Inflammatory macrophage treated with lipopolysaccharide for 1 hour (primary cell): ENCODE data around the gene AGAP1.

Experiments used
- DNase-seq, 2 donors: peaks; one replicate each; pipeline ENCODE4 v3.0.0-alpha.2; 2020 to 2022

Gene AGAP1

DNA sequence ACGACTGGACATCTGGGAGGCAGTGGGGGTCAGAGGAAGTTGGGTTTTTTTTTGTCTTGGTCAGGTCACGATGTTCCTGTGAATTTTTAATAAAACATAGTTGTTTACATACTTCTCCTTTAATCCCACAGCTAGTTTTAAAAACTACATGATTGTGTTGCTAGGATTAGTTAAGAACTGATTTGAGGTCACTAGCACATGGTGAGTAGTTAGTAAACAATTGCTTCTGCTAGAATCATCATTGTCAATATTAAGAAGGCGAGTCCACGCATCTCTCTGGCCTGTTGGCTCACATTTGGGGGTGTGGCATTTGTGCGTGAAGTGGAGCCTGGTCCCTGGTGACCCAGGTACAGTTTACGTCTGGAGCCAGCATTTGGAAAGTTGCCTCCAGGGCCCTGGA is 59.4 kb downstream of the AGAP1 start:
- no peak for DNase-seq

DNA sequence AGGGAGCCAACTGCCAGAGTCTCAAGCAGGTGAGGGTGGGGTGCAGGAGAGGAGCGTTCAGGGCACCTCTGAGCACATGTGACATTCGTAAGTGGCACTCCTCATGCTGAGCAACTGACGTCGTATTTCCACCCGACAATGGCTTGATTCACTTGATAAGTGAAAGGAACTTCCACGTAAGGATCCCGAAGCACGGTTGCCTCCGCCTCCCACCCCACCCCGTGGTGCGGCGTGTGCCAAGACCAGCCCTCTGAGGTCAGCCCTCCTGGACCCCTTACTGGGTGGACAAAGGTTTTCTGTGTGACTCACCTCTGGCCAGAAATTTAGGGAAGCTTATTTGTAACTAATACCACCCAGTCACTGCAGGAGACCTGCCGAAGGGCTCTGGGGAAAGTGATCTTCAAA is 59.9 kb downstream of the AGAP1 start:
- no peak for DNase-seq

DNA sequence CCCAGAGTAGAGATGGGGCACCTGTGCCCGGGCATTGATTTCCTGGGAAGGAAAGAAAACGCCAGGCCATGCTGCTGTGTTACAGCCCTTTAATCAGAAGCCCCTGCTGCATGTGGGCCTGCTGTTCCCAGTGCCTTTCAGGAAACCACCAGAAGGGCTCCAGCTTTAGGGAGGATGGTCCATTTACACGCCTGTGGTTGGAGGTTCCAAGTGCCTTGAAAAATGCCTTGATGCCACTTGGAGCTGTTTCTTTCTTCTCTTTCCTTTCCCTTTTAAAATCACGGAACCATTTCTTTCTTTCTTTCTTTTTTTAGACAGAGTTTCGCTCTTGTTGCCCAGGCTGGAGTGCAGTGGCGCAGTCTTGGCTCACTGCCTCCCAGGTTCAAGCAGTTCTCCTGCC is 60.5 kb downstream of the AGAP1 start:
- DNase-seq = no peak

DNA sequence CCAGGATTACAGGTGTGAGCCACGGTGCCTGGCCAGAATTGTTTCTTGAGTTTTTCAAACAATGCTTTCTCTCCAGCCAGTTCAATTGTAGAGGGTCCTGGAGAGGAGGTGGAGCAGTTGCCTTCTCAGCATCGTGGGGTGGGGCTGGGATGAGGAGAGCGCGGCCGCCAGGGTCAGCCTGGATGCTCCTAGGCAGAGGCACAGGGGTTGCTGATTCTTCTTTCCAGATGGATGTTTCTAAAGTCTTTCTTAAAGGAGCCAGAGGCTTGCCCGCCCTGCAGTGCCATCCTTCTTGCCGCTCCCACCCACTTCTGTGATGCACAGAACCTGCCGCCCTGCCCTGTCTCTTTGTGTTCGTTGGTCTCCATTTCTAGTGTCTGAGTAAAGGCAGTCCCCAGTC is 61.1 kb downstream of the AGAP1 start:
- no peak for DNase-seq

DNA sequence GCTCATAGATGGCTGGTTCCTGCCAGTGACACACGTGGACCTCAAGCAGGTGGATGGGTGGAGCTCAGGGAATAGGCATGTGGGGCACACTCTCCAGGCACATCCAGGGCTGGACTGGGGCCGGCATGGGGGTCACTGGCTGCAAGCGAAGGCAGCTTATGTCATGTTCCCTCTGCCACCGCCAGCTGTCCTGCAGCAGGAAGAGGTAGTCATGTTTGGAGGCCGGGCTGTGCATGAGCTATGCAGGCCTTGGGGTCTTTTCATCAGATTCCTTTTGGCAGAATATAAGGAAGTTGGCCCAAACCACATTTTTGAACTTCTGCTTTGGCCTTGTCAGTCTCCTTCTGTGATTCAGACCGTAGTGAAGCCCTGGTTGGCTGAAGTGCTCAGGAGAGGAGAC is 61.5 kb downstream of the AGAP1 start:
- DNase-seq = peak in 1 of 2 donors; percentile 1

DNA sequence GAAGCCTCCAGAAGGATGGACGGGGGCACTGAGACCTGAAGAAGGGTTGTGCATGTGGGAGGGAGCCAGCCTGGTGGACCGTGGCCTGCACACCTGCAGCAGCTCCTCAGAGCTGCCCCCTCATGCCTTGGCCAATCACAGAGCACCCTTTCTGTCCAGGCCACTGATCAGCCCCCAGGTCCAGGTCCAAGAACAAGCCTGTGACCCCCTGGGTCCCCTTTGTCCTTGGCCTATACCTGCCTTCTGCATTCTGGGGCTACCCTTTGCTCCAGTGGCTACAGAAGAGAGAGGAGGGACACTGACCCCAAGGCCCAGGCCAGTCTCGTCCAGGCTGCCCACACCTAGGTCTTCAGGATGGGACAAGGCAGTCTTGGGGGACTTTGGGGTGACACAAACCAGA is 62.2 kb downstream of the AGAP1 start:
- no peak for DNase-seq

DNA sequence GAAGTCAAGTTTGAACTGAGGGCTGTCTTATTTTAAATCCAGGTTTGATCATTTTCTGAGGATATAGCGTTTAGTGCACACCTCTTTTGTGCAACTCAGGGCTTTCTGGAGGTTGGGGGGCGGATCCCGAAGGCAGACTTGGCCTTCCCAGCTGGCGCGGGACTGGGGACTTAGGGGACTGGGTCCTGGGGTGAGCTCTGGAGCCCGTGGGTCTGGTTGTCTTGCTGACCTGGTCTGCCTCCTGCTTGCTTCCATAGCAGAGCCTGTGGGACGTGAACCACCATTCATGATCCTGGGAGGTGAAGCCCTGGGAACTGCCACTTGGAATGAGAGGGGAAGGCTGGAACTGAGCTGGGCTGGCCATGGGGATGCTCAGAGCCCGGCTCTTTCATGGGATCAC is 63.1 kb downstream of the AGAP1 start:
- no peak for DNase-seq

DNA sequence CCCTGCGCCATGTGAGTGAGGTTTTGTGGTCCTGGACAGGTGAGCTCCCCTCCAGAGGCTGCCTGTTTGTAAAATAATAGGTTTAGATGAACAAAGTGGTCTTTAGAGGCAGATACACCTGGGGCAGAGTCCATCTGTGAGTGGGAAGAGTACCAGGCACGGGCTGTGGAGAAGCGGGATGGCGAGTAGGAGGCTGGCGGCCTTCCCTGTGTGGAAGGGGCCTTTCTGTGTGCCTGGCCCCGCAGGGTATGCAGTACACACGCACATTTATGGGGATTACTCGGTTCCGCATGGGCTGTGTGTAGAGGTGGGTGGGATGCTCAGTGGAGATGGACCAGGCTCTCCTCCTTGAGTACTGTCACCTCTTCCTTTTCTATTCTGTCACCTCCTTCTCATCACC is 64.1 kb downstream of the AGAP1 start:
- DNase-seq = no peak

DNA sequence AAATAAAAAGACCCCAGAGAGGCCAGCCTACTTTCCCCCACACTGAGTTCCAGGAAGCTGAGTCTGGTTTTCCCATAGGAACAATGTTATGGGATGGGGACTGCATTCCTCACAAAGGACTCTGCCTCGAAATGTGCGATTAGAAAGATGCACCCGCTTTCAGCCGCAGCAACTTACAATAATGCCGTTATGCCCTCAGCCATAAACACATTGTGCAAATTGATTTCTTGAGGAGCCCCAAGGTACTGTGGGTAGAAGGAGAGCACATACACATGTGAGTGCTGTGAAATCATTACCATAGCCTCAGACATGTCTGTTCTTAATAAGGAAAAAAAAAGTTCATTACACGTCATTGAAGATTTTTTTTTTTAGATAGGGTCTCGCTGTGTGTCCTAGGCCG is 64.7 kb downstream of the AGAP1 start:
- DNase-seq = no peak

DNA sequence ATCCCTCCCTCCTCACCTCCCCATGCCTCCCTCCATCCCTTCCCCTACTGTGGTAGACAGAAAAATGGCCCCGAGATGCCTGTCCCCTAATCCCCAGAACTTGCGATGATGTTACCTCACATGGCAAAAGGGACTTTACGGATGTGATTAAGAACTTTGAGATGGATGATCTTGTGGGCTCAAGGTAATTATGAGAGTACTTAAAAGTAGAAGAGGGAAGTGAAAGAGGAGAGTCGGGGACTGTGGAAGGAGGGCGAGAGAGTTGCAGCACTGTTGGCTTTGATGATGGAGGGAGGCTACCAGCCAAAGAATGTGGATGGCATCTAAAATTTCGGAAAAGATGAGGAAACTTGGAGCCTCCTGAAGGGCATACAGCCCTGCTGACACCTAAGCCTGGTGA is 66.5 kb downstream of the AGAP1 start:
- no peak for DNase-seq

DNA sequence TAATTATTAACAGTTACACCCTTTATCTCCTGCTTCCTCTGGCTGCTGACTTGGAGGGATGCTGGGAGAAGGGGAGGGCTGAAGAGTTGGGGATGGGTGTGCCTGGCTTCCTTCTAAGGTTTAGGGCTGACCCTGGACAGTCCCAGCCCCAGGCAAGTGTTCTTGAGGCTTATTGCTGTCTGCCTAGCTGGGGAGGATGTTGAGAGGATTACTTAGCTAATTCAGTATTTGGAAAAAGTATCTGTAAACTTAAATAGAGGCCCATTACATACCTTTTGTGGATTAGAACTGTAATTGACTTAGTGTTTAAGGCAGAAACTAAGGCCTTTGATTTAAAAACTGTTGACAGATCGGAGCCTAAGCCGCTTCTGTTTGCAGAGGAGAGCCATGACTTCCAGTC is 67.6 kb downstream of the AGAP1 start:
- DNase-seq = no peak

DNA sequence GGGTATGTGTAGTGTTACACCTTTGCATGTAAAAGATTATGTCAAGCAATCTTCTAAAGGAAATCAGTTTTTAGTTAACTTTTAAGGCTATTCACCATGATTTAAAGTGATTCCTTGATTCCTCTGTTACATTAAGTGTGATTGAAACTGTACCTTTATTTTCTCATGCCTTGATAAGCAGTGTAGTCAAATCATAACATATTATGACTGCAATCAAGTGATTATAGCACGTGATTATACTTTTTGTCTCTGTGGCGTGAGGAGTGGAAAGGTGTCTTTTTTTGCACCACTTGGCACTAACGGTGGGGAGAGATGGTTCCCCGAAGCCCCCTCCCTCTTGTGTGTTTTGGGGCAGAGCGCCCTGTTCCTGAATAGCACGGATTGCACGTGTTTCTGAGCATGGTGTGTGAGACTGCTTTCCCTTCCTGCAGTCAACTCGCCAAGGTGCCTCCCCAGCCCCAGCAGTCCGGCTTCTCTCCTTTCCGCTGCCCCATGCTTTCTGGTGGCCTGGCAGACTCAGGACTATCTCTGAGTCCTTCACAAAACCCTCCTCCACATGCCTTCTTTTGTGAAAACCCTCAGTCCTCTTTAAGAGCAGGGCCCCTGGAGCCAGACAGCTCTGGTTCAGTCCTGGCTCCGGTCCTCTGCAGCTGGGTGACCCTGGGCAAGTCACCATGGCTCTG is 68.4 kb downstream of the AGAP1 start:
- DNase-seq = no peak

DNA sequence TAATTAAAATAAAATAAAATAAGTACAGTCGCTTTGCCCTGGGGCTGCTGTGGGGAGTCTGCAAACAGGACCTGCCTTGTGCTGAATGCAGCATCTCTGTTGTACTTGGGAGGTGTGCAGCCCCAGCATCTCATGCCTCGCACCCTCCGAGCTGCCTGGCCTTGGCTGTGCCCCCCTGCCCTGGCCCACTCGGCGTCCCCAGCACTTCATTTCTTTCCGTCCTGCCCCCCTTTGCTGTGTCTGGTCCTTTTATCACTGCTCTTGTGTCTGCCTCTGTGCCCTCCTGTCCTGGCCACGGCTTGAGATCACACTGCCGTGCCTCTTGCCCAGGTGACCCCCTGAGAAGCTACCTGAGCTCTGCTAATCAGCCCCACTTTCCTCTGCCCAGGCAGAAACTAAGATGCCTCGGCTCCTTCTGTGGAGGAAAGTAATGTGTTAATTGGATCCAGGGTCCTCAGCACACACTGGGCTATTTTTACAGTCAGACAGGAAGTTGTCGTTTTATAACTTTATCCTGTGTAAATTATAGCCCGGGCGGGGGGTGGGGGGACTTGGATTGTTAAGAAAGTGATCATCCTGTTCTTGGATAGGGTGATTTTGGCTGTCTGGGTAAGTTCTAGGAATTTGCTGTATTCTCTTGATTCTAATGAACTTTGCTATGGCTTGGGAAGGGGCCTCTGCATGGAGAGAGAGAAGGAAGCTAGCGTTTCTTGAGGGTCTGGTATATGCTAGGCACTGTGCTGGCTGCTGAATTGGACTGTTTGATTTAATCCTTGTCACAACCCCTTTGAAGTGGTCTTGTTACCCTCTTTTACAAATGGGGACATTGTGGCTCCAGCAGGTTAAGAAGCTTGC is 69.4 kb downstream of the AGAP1 start:
- DNase-seq = no peak

DNA sequence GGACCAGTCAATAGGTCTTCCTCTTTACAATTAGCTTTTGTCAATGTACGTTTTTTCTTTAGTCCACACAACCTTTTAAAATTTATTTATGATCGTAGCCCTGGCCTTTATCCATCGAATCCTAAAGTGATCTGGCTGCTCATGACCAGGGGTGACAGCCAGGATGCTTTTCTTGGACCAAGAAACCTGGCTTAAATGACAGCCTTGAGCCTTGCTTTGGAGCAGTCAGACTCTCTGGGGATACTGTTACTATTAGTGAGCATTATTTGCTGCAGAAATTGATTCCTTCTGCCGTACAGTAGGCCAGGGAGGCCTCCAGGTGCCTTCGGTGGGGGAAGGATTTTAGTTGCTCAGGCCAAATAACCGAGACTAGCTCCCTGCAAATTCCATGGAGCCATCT is 70.2 kb downstream of the AGAP1 start:
- DNase-seq = no peak

DNA sequence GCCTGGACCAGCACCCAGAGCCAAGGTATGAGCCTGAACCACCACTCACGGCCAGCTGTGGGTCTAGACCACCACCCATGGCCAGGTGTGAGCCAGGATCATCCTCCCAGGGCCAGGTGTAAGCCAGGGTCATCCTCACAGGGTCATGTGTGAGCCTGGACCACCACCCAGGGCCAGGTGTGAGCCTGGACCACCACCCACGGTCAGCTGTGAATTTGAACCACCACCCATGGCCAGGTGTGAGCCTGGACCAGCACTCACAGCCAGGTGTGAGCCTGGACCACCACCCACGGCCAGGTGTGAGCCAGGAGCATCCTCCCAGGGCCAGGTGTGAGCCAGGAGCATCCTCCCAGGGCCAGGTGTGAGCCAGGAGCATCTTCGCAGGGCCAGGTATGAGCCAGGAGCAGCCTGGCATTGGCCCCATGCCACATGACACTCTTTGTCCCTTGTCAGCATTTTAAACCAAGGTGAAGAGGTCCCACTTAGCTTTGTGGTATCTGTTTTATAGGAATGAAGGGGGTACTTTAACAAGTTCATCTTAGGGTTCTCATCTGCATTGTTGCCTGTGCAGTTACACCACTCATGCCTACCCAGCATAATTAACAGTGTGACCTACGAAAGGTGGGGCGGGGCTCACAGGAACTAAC is 71.2 kb downstream of the AGAP1 start:
- no peak for DNase-seq

DNA sequence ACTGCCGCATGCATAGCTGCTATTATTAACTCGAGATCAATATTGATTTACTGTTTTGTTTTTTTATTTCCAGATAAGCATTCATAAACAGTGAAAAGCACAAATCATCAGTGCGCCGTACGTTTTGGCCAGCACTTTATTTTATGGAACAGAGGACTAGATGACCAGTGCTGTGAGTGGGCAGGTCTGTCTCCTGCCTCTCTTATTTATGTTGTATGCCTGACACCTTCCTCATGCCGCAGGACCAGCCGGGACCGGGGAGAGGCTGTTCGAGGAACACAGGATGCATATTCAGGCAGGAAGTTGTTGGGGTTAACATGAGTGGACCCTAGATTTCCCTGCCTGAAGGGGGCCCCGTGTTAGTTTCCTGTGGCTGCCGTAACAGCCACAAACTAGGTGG is 72.6 kb downstream of the AGAP1 start:
- no peak for DNase-seq

DNA sequence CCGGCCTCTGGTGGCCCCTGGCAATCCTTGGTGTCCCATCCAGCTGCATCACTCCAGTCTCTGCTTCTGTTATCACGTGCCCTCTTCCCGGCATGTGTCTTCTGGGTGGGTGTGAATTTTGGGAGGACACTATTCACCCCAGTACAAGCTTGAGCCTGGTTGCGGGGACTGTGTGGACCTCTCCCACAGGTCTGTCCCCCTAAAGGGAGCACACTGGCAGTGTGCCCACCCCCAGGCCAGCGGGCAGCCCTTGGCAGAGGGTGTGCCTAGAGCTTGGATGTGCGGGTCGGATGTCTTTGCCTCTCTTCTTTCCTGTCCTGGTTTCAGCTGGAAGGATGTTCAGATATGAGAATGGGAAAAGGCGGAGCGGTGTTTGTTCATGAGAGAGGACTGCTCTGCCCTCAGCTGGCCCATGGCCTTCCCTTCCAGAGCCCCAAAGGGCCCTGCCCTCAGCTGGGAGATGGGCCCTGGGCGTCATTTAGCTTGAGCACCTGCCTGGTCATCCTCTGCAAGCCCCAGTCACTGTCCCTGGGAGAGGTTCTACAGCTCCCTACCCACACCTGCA is 73.2 kb downstream of the AGAP1 start:
- no peak for DNase-seq

DNA sequence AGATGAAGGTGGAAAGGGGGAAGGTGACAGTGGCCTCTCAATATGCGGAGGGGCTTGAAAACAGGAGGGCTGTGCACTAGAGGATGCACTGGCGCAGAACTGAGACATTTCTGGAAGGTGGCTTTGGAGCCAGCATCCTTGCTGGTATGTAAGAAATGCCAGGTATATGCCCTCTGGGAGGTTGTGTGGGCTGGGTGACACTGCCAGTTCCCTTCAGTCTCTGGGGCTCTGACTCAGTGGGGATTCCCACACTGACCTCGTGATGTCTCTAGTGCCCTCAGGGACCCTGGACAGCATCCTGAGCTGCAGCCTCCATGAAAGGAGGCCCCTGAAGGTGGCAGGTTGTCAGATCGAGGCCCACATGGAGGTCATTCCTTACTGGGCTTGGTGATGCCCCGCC is 74.0 kb downstream of the AGAP1 start:
- peak in 1 of 2 donors; percentile 2 for DNase-seq

DNA sequence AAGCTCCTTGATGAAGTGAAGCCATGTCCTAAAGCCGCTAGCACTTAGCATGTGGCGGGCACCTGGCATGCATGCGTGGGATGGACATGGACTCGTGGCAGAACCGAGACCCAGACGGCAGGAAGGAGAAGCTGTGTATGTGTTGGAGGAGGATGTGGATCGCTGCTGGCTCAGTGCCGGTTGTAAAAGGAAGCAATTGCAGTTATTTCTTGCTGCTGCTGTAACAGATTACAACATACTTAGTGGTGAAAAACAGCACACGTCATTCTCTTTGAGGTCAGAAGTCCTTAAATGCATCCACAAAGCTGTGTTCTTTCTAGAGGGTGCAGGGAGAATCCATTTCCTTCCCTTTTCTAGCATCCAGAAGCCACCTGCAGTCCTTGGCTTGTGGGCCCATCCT is 74.6 kb downstream of the AGAP1 start:
- peak in 1 of 2 donors; percentile 15 for DNase-seq

DNA sequence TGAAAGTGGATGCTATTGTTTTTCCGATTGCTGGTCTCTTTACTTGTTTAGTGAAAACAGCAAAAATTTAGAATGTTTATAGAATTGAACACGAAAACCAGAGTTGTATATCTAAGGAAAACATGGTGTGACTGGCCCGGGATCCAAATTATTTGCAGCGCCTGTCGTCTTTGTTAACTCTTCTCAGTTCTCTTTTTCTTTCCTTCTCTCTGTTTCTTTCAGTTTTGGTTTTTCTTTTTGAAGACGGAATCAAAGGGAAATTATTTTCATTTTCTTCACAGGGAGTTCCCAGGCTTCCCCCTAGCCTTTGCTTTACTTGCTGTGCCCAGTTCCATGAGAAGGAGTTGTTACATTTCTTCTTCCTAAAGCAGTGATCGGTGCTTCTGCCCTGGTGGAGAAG is 76.0 kb downstream of the AGAP1 start:
- DNase-seq = no peak

DNA sequence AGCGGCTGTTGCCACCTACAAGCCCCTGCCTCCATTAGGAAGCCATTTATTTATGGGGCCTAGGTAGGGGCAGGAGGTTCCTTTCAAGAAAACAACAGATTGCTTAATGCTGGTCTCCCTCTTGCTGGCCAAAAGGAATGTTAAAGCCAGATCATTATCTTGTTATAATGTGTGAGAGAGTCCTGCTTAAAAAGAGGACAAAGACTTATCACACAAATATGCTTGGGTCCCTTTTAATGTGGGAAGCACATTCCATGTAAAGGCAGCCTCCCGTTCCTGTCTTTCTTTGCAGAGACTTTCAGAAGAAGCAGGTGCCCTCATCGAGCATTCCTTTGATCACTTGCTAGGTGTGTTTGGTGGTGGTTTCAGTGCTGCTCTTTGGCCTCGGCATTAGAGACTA is 76.4 kb downstream of the AGAP1 start:
- DNase-seq = no peak

DNA sequence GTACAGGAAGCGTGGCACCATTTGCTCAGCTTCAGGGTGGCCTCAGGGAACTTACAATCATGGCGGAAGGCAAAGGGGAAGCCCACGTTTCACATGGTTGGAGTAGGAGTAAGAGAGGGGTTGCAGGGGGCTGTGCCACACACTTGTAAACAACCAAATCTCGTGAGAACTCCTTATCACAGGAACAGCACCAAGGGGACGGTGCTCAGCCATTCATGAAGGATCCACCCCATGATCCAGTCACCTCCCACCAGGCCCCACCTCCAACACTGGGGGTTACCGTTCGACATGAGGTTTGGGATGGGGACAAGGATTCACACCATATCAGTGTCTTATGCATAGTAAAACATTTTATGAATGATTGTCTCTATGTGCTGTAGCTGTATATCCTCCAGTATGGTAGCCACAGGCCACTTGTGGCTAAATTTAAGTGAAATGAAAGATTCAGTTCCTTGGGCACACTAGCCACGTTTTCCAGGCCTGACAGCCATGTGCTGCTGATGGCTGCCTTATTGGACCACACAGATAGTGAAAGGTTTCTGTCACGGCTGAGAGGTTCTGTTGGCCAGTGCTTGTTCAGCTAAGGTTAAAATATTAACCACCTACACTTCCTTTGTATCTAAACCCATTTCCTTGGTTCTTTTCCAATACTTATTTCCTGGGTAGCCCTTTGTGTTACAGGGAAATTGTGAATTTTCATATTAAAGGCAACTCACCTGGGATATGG is 77.3 kb downstream of the AGAP1 start:
- no peak for DNase-seq

DNA sequence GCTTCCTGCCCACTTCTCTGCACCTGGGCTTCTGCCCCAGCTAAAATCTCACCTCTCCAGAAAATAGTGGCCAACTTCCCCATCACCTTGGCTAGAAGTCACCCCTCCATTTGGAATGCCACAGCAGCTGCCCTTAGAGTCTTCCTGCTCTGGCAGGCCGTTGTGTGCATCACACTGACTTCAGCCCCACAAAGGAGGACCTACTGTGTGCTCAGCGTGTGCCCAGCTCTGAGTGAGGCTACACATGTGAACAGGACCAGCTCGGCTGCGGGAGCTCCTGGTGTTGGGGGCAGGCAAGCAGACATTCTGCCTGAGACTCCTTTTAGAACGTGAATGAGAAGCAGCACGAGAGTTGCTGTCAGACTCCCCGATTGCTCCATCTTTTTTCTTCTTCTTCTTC is 78.7 kb downstream of the AGAP1 start:
- DNase-seq = no peak
